HG03558 (cell line): ENCODE measurements around the gene CAMTA1.

Source experiments
- ATAC-seq: cut with Tn5 transposase; IDR thresholded peaks from one replicate; pipeline ENCODE4 v1.9.1; 2021; ENCODE audit warnings: moderate number of reproducible peaks; ENCODE audit not compliant: unreplicated experiment; ENCODE audit errors: extremely low read depth

Gene CAMTA1

DNA sequence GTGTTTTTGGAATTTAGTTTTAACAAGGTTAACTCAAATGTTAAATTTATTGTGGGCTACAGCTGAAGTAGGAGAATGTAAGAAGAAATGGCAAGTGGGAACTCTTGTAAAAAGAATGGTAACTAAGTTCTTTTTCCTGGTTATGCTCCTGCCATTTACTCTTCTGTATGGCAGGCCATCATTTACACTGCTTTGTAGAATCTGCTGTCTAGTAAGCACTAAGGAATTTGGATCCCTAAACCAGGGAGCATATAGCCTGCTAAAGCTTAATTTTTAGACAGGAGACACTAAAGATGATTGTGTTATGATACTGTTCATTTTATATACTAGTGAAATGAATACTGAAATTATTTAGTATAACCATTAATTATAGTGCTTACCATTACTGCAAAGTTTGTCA, 85.3 kb downstream of the CAMTA1 start:
- ATAC-seq = no peak

DNA sequence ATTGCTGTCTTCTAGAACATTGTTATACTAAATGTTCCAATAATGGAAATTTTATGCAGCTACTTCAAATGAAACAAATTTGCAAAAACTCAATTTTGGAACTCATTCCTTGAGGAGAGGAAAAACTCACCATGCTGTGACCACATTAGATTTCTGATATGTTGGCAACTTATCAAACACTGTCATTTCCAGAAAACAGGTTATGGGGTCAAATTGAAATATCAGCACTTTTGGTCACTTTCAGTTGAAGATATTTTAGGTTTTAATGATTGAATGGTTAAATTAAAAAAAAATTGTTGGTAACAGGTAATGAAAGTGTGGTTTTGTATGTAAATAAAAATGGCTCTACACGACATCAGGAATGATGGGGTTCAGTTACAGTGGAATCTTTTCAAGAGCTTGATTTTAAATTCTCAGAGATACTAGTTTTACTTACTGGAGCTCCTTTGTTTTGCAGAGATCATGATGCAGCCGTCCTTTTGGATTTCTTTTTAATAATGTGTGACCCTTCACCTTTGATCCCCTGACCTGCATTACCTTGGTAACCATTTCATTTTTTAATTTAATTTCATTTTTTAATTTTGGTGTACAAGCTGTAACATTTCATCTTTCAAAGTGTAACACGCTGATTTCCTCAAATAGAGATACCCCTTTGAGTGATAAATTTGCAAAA, 86.2 kb downstream of the CAMTA1 start:
- ATAC-seq = no peak

DNA sequence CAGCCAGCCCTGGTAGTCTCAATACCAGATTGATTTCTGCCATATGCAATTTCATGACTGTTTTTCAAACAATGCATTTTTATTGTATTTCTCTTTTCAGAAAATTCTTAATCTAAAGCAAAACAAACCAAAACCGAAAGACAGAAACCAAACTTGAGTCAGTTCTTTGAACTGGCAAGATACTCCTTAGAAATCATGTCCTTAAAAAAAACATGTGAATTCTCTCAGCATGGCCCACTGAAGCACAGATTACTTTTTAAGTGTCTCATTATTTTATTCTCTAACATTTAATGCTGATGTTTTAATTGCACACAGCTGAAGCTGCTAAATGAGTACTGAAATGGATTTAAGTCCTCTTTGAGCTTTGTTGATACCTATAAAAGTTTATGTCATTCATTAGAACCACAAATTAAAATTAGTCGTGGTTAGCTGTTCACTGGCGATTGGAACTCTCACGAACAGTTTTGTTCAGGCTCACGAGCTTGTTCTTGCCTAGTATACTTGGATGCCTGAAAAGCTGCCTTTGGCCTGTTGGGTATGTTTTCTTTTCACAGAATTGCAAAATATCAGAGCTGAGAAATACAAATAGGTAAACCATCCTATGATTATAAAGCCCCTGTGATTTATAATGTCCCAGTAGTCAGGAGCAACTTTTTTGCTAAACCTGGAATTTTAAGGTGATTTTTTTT, 87.5 kb downstream of the CAMTA1 start:
- ATAC-seq = no peak

DNA sequence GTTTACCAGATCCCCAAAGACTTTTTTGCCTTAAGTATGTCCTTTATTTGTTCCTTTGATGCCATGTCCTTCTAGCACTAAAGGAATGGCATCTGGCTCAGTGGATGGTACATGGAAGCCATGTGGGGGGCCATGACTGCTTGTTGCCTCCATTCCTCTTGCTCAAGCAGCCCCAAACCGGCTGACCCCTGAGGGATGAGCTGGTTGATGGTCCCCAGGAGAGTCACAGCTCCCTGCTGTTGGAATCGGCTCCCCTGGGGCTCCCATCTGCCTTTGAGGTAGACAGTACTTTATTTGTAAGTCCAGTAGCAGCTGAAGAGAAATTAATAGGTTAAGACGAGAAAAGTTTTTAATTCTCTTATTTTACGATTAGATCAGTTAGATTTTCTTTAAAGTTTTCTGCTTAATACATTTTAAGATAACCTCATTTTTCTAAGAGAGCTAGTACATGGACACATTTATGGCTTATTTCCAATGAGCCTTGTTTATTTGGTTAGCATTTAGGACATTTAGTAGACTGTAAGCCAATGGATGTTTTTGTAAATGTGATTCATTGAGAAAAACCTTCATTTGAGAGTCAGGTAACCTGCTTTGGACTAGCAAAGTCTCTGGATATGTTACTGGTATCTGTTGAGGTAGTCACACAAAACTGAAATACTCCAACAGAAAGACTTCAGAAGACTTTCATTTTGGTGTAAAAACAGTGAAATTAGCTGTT, 88.2 kb downstream of the CAMTA1 start:
- no peak for ATAC-seq

DNA sequence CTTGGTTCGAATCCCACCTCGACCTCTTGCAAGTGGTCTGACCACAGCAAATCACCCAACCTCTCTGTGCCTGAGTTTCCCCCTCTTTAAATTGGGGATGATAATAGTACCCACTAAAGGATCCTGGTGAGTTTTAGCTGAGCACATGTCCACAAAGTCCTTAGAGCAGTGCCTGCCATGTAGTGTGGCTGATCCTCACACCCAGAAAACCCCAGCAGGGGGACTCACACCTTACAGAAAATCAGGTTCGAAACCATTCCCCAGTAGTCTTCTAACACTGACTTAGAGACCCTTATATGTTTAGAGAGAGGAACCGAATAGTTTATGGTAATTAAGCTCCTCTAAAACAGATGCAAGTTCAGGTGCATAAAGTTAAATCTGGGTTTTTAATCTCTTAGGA, 89.0 kb downstream of the CAMTA1 start:
- ATAC-seq = no peak

DNA sequence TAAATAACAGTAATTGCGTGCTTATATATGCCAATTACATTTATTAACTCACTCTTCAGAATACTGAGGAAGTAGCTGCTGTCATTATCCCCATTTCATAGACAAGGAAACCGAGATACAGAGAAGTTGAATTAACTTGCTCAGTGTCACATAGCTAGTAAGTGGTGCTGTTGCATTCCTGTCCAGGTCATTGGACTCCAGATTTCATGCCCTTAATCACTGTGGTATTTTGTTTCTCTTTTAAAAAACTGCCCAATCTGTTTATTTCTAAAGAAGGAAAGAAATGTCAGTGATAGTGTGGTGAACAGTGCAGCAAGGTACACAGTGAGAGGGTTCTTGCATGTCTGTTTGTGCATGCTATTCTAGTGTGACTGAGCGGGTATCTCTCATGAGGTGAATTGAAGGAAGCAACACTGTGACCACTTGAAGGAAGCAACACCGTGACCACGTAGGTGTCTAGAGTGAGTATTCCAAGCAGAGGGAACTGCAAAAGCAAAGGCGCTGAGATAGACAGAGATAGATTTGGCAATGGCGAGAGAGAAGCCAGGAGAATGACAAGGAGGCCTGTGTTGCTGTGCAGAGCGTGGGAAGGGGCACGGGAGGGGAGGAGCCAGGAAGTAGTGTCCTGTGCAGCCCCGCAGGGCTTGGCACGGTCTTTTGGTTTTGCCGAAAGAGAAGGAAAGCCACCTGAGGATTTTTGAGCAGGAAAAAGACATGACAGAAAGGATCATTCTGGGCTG, 95.9 kb downstream of the CAMTA1 start:
- no peak for ATAC-seq

DNA sequence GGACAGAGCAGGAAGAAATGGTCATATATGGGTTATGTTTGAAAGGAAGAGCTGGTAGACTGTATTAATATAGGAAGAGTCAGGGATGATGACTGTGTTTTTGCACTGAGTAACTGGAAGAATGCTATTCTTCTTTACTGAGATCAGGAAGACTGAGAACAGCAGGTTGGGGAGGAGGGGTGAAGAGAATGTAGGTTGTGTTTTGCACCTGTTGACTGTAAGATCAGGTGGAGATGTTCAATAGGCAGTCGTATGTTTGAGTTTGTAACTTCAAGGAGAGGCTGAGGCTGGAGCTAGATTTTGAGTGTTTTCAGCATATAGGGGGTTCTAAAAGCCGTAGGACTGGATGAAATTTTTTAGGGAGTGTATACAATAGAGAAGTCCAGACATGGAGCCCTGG, 97.2 kb downstream of the CAMTA1 start:
- ATAC-seq = no peak

DNA sequence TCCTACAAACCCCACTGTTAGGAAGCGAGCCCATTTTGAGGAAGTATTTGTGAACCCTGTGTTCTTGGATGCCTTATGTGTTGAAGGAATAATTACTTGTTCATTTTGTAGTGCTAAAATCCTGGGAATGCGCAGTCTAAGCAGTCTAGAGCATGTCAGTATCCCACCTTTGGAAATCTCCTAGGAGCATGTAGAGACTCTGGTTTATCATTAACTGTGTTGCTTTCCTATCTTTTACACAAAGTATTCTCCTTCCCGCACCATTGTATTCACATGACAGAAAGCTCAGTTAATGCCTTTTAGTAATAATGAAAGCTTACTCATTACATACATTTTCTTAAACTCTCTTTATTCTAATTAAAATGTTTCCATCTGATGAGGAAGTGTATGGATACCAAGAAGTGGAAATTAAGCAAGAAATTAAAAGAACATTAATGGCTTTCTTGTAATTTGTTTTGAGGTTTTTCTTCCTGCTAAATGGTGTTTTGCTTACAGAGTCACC, 99.4 kb downstream of the CAMTA1 start:
- ATAC-seq = no peak

DNA sequence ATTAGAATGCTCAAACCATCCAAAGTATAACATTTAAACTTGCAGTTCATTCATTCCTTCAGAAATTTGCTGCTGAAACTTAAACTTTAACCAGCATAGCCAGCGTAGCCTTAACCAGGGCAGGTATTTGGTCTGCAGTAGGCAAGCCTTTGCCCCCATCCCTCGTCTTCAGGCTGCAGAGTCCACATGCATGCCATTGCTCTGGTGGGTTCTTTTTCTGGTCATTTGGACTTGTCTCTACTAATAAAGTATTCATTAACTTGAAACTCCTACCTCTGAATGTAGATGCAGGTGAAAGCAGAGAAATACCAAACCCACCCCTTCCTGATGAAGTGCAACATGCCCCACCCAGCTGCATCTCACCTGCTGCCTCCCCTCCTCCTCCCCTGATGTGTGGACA, 100.2 kb downstream of the CAMTA1 start:
- no peak for ATAC-seq

DNA sequence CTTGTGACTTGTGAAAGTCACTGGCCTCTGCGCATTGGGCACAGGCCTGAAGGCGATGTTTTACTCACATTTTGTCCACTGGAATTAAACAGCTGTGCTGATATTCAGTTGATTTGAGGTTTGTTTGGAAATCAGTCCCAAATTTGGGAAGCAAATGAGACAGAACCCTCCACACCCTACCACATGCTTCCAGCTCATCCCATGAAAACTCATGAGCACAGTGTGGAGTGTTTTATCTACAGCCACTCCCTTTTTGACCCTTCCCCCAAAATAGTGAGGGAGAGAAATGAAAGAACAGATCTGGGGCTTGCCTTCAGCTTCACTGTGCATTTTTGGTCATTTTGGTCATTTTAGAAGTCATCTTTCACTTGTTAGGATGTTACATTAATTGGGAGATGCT, 101.3 kb downstream of the CAMTA1 start:
- no peak for ATAC-seq

DNA sequence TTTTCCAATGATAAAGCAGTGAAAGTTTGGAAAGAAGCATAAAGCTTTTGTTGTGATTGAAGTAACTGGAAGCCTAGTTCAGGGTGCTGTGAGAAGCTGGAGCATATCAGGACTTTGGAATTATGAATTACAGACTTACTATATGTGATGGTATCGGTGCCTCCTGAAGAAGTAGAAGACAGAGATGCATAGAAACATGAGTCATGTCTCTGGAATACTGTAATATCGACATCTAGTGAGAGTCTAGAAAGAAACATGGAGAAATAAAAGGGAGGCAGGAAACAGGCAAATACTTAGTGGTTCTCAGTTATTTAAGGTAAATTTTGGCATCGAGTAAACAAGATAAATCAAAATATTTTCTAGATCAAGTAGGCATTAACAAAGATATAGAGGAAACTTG, 103.0 kb downstream of the CAMTA1 start:
- ATAC-seq = no peak

DNA sequence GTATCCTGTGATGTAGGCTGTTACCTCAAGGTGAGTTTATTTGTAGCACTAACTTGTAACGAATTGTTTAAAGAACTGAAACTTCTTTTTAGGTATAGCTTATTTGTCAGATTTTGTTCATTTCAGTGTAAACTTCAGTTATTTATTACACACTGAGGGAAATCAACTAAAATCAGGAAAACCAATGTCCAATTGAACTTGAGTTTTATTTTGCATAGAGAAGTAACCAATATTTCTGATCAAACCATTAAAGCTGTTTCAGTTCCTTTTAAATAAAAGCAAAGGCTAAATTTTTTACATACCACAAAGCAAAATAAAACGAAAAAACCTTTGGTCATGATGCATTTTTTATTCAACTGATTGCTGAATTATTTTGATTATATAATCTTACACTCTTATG, 103.6 kb downstream of the CAMTA1 start:
- no peak for ATAC-seq

DNA sequence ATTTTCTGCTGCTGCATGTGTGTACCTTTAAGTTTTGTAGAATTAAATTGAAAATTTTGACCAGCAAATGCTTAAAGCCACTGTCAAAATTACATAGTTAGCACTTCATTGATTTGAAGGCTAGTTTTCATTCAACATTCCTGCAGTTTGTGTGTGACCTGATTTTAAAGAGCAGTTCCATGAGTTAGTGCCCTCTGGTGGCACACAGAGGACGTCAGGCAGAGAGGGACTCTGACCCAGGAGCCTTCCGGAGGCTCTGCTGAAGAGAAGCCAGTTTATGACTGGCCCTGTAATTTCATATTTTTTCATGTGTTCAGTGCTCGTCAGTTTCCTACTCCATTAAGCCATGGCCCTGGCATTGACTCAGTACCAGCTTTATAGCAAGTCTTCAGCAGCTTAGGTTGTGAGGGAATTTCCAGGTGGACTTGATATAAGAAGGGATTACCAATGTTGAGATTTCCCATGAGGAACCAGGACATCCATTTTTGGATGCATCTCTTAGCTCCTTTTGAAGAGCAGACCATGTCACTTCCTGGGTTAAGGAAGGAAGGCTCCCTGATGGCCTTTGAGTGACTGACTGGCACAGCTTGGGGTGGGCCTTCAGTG, 104.7 kb downstream of the CAMTA1 start:
- ATAC-seq = no peak

DNA sequence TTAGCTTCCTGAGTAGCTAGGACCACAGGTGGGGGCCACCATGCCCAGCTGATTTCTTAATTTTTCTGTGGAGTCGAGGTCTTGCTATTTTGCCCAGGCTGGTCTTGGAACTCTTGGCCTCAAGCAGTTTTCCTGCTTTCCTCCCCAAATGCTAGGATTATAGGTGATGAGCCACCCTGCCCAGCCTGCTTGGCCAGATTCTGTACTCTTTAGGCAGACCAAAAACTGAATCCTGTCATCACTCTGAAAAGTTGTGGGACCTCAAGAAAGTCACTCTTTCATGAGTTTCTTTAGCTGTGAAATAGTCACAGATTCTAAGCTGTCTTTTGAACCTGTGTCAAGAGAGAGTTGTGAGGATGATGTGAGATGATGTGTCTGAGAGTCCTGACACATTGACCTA, 105.4 kb downstream of the CAMTA1 start:
- no peak for ATAC-seq

DNA sequence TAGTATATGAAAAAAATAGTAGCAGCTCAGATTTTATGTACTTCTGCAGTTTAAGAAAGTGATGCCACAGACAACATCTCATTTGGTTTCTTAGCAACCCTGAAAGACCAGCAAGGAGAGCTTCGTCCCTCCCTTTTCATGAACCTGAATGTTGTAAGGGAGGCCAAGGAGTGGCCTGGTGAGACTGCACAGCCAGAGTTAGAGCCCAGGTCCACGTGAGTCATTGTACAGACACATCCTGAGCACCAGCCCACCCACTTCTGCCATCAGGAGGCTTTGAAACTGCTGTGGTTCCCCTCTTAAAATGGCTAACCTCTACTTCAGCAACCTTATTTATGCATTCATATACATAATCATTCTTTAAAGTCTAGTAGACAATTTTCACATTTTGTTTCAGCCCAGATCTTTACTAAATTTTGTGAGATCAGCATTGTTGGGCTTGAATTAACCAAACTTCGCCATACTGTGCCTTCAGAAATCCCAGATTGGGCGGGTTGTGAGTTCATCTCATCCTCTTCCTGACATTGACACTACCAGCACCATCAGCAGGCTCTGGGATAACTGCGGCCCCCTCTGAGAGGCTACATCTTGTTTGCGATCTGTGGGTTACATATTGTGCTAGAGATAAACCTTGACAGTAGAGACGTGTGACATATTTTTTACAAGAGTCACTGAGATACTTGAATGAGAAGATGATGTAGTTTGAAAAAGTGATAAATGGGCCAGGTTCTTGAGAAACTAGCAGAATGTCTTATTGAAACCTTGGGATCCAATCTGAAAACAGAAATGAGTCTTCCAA, 106.7 kb downstream of the CAMTA1 start:
- ATAC-seq = no peak

DNA sequence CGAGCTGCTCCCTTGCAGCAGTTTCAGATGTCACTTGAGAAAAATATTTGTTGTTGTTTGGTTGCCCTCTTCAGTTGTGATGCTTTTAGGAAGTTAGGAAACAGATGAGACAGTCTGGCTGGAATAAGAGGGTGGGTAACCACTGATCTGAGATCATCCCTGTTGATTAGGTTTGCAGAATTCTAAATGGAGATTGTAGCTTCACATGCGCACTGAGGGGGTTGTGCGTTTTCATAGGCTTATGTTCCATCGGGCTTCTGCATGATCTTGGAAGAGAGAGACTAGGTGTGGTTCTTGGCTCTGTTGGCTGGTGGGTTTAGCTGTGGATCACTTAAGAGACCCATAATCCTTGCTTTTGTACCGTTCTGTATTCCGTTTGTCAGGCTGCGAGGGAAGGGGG, 108.1 kb downstream of the CAMTA1 start:
- ATAC-seq = no peak

DNA sequence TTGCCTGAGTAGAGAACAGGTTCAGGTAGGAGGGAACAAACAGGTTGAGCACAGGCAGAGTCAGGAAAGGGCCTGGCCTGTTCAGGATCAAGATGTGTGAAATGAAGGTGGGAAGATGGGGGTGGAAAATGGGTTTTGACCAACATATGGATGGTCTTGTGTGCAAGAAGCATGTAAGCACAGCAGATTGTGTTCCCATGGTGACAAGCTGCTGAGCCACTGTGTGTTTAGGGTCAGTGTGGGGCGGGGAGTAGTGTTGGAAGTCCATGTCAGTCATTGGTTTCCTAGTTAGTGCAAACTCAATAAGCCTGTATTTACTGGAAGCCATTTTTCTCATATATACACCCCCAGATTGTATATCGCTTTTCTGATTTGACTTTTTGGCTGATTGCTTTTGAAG, 111.9 kb downstream of the CAMTA1 start:
- ATAC-seq = no peak

DNA sequence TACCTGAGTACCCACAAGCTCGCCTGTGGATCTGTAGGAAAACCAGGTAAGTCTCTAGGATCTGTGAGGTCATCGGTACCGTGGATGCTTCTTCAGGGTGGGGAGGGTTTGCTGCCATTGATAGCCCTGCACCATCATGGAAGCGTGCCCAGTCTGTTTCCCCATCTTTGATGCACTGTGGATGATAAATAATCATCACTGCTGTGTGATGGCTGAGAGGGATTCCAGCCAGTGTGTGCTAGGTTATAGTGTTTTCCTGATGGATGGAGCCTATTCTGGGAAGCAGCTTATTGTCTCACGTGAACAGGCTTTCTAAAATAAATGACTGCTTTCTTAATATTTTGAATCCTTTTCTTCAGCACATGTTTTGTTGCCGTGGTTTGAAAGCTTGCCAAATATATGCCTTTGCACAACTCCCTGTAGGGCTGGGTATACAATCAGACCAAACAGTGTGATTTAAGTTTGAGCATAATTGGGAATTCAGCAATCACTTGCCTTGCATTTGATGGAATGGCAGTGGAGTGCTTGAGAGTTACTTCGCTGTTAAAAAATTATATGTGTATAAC, 113.8 kb downstream of the CAMTA1 start:
- no peak for ATAC-seq

DNA sequence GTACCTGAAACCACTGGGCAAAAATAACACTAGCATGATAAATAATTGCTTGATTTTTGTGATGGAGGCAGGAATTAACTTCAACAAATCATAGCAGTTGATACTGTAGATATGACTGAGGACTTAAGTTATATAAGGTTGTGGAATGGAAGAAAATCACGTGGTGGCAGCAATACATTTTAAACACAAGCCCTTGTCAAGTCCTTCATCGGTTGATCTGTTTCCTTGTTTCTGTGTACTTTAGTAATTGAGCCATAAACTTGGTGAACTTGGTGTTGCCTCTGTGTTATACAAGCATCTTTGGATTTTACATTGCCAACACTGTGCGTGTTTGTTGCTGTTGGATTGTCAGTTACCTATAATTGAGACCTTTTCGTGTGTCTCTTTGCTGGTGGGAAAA, 114.4 kb downstream of the CAMTA1 start:
- ATAC-seq = no peak
